Measurements from ENCODE around the gene TRABD.

The TRABD gene

GRCh38 chr22:50175921-50176849, 9.5 kb upstream of the TRABD start:
- DNase-seq (ENCODE audit: insufficient read length, low spot score) (no peak), FAIRE-seq (no peak)
- TF ChIP-seq POLR2A (IDR thresholded peaks at IDR 0.05; ENCODE audit: low read depth, low read length): no peak

DNA sequence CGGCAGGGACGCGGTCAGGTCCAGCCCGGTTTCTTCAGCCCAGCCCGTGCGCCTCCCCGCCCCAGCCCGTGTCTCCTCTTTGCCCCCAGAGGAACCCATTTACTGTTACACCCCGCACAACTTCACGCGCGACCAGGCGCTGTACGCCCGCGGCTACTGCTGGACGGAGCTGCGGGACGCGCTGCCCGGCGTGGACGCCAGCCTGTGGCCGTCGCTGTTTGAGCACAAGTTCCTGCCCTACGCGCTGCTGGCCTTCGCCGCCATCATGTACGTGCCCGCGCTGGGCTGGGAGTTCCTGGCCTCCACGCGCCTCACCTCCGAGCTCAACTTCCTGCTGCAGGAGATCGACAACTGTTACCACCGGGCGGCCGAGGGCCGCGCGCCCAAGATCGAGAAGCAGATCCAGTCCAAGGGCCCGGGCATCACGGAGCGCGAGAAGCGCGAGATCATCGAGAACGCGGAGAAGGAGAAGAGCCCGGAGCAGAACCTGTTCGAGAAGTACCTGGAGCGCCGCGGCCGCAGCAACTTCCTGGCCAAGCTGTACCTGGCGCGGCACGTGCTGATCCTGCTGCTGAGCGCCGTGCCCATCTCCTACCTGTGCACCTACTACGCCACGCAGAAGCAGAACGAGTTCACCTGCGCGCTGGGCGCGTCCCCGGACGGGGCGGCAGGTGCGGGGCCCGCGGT, 8.7 kb upstream of the TRABD start:
- no peak for FAIRE-seq
- DNase-seq (ENCODE audit: insufficient read length, low spot score): no peak
- no peak for TF ChIP-seq POLR2A (IDR thresholded peaks at IDR 0.05; ENCODE audit: low read depth, low read length)

- DNase-seq (ENCODE audit: insufficient read length, low spot score): no peak
- TF ChIP-seq POLR2A (IDR thresholded peaks at IDR 0.05; ENCODE audit: low read depth, low read length): no peak
- no peak for FAIRE-seq
Measured at GRCh38 chr22:50177537-50178470, 7.9 kb upstream of the TRABD start.

GRCh38 chr22:50178471-50178864, 7.2 kb upstream of the TRABD start:
- no peak for FAIRE-seq
- DNase-seq (ENCODE audit: insufficient read length, low spot score): no peak
- no peak for TF ChIP-seq POLR2A (IDR thresholded peaks at IDR 0.05; ENCODE audit: low read depth, low read length)

- no peak for FAIRE-seq
- TF ChIP-seq POLR2A (IDR thresholded peaks at IDR 0.05; ENCODE audit: low read depth, low read length): no peak
- no peak for DNase-seq (ENCODE audit: insufficient read length, low spot score)
Measured at GRCh38 chr22:50178871-50179869, 6.5 kb upstream of the TRABD start.

DNA sequence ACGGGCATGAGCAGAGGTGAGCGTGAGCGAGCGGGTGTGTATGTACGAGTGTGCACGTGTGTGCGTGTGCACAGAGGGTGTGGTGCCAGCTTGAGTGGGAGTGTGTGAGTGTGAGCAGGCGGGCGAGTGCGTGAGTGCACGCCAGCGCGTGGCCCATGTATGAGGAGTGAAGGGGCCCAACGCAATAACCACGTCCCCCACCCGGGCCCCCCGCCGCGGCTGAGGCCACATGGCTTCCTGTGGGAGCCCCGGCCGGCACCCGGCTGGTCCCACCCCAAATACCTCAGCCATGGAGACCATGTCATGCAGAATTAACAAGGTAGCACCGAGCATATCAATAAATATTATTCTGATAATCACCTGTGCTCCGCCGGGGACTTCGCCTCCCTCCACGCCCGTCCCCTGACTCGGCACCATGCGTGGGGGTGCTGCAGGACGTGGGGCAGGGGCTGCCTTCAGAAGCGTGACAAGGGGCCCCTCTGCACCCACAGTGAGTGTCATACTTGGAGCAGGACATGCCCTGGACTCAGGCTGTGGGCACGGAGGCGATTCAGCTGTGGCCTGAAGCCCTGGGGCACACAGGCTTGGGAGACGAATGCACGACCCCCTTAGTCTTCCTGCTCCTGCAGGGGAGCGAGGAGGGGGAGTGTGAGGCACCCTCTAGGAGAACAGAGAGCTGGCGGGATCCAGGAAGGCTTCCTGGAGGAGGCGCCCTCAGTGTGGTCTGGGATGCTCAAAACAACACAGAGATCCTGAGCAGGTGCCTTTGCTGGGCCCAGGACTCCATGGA, 5.6 kb upstream of the TRABD start:
- DNase-seq (ENCODE audit: insufficient read length, low spot score) (no peak), FAIRE-seq (no peak)
- no peak for TF ChIP-seq POLR2A (IDR thresholded peaks at IDR 0.05; ENCODE audit: low read depth, low read length)

GRCh38 chr22:50180727-50181521, 4.8 kb upstream of the TRABD start:
- DNase-seq (ENCODE audit: insufficient read length, low spot score): no peak
- no peak for TF ChIP-seq POLR2A (IDR thresholded peaks at IDR 0.05; ENCODE audit: low read depth, low read length)
- no peak for FAIRE-seq

DNA sequence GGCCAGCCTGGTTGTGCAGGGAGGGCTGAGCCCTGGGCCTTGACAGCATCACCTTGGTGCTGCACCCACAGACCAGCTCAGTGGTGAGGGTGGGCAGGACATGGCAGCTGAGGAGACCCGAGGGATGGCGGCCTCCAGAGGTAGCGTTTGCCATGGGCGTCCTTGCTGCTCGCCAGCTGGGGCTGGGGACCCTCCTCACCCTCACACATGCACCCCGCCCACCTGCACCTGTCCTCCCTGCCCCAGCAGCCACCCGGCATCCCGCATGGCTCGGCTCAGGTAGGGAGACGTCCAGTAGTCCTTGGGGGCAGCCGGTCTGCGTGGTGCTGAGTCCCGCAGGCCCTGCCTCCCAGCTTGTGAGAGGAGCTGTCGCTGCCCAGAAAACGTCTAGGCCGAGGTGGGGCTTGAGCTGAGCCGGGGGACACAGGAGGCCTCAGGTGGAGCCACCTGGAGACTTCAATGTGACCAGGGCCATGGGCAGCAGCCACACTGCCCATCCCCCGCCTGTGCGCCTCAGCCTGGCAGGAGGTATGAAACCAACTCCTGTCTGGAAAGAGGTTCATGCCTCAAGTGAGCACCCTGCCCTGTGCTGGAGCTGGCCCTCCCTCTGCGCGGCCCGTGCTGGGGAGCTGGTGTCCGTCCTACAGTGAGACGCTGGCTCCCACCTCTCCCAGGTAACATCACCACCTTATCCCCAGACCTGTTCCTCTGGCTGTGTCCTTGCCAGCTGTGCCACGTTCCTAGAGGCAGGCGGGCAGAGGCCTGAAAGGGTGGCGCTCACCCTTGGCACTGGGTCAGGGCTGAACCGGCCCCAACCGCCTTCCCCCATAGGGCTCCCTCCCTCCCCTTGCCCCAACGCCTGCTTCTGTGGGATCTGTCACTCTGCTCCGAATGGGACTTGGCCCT, 3.3 kb upstream of the TRABD start:
- DNase-seq (ENCODE audit: insufficient read length, low spot score): no peak
- TF ChIP-seq POLR2A (IDR thresholded peaks at IDR 0.05; ENCODE audit: low read depth, low read length): no peak
- no peak for FAIRE-seq

DNA sequence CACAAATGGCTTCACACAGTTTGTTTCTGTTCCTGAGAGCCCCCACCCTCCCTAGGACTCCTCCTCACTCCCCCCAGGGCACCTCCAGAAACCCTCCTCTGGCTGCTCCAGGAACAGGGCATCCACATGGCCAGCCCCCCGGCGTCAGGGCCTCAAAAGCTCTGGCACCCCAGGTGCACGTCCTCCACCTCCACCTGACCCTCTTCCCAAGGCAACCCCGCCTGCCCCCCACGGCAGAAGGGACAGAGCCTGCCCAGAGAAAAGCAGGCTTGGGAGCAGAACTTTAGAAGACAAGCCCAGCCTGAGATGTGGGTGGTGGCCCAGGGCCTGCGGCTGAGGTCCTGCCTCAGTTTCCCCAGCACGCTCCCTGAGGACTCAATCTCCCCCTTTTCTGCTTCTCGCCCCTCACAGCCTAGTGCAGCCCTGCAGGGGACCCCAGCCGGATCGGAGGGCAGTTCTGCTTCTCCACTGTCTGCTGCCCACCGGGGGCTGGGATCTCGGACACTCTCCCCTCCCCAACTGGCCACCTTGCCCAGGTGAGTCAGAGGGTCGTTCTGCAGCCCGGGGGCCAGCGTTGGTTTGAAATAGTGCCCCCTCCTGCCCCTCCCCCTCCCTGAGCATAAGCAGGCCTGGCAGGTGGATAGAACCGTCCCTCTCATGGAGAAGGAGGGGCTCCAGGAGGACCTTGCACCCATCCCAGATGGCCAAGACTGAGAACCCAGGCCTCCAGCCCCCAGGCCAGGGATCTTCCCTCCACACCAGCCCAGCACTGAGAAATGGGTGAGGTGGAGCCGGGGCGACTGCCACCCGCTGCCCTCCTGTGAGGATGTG, 2.4 kb upstream of the TRABD start:
- FAIRE-seq (no peak), DNase-seq (ENCODE audit: insufficient read length, low spot score) (no peak)
- no peak for TF ChIP-seq POLR2A (IDR thresholded peaks at IDR 0.05; ENCODE audit: low read depth, low read length)
